HG02763 (cell line): ENCODE data around the gene SHMT2.

ENCODE experiments used
- ATAC-seq: cut with Tn5 transposase; IDR thresholded peaks from one replicate; pipeline ENCODE4 v1.9.1; 2021; ENCODE audit warnings: mild to moderate bottlenecking, moderate library complexity; ENCODE audit not compliant: unreplicated experiment

SHMT2 gene

GRCh38 chr12:57225680-57226210 is 3.8 kb upstream of the SHMT2 start:
- no peak for ATAC-seq

GRCh38 chr12:57226588-57227314 is 2.8 kb upstream of the SHMT2 start:
- no peak for ATAC-seq

- no peak for ATAC-seq
Measured at GRCh38 chr12:57227315-57228115, 2.0 kb upstream of the SHMT2 start.

- peak; percentile 7 for ATAC-seq
Measured at GRCh38 chr12:57229046-57229633, 371 bp upstream of the SHMT2 start.

- no peak for ATAC-seq
Measured at GRCh38 chr12:57230381-57231155, 1.1 kb downstream of the SHMT2 start.

GRCh38 chr12:57231276-57232021 is 1.9 kb downstream of the SHMT2 start:
- ATAC-seq = no peak

- no peak for ATAC-seq
Measured at GRCh38 chr12:57232156-57232756, 2.7 kb downstream of the SHMT2 start.

- ATAC-seq = no peak
Measured at GRCh38 chr12:57233357-57234232, 4.1 kb downstream of the SHMT2 start.

- ATAC-seq = no peak
Measured at GRCh38 chr12:57234233-57234570, 4.7 kb downstream of the SHMT2 start.

- ATAC-seq = no peak
Measured at GRCh38 chr12:57234571-57235016, 5.1 kb downstream of the SHMT2 start.

GRCh38 chr12:57235017-57235727 is 5.7 kb downstream of the SHMT2 start:
- no peak for ATAC-seq

GRCh38 chr12:57235728-57236131 is 6.2 kb downstream of the SHMT2 start:
- no peak for ATAC-seq

GRCh38 chr12:57236201-57236924 is 6.9 kb downstream of the SHMT2 start:
- ATAC-seq = no peak

GRCh38 chr12:57236925-57237595 is 7.5 kb downstream of the SHMT2 start:
- ATAC-seq = no peak

- no peak for ATAC-seq
Measured at GRCh38 chr12:57237596-57237931, 8.1 kb downstream of the SHMT2 start.

- ATAC-seq = no peak
Measured at GRCh38 chr12:57237932-57238853, 8.7 kb downstream of the SHMT2 start.
